DOHH2 (cell line): ENCODE measurements around the gene HDHD5.

Experiments
- H3F3A ChIP-seq: fragments of 200-600 bp; sonication (generic), shearing (Covaris generic); 2 replicates; pipeline ENCODE4 v1.6.0; 2016; ENCODE audit warnings: antibody characterized with exemption, mild to moderate bottlenecking; ENCODE audit not compliant: control insufficient read depth, insufficient read depth
- H3K27ac ChIP-seq: fragments of 200-600 bp; sonication (generic); 2 replicates; pipeline ENCODE4 v1.5.1; 2014; ENCODE audit warnings: low read depth, mild to moderate bottlenecking, low read length, moderate library complexity
- H3K27me3 ChIP-seq: fragments of 200-600 bp; sonication (generic); 2 replicates; pipeline ENCODE4 v1.6.1; 2014; ENCODE audit warnings: mild to moderate bottlenecking, low read length, mixed read lengths; ENCODE audit not compliant: control insufficient read depth
- H3K36me3 ChIP-seq: fragments of 200-600 bp; sonication (generic); 2 replicates; pipeline ENCODE4 v1.6.1; 2014; ENCODE audit warnings: mild to moderate bottlenecking, low read length, moderate library complexity, mixed read lengths; ENCODE audit not compliant: control insufficient read depth
- H3K4me1 ChIP-seq: fragments of 200-600 bp; sonication (generic); 2 replicates; pipeline ENCODE4 v1.6.1; 2014; ENCODE audit warnings: mild to moderate bottlenecking, low read length, mixed read lengths; ENCODE audit not compliant: control insufficient read depth
- H3K4me2 ChIP-seq: fragments of 200-600 bp; sonication (generic); 2 replicates; pipeline ENCODE4 v1.6.0; 2014; ENCODE audit warnings: mild to moderate bottlenecking, low read length, moderate library complexity
- H3K4me3 ChIP-seq: fragments of 200-600 bp; sonication (generic); 2 replicates; pipeline ENCODE4 v1.5.1; 2014; ENCODE audit warnings: mild to moderate bottlenecking, low read length, mixed read lengths
- H3K79me2 ChIP-seq: fragments of 200-600 bp; sonication (generic); 2 replicates; pipeline ENCODE4 v1.6.1; 2014; ENCODE audit warnings: mild to moderate bottlenecking, low read length, mixed read lengths; ENCODE audit not compliant: control insufficient read depth
- H3K9me2 ChIP-seq: fragments of 200-600 bp; sonication (generic); replicated peaks from 2 replicates; pipeline ENCODE4 v1.6.1; 2014; ENCODE audit warnings: mild to moderate bottlenecking, low read length, mixed read lengths; ENCODE audit not compliant: control insufficient read depth
- H3K9me3 ChIP-seq: fragments of 200-600 bp; sonication (generic); 2 replicates; pipeline ENCODE4 v1.6.1; 2014; ENCODE audit warnings: antibody characterized with exemption, low read length, mixed read lengths; ENCODE audit not compliant: control insufficient read depth, insufficient read depth
- H4K20me1 ChIP-seq: fragments of 200-600 bp; sonication (generic); 2 replicates; pipeline ENCODE4 v1.6.0; 2014; ENCODE audit warnings: low read depth, mild to moderate bottlenecking, antibody characterized with exemption, low read length, moderate library complexity; ENCODE audit not compliant: control insufficient read depth, insufficient read depth
- EZH2phosphoT487 ChIP-seq: fragments of 200-600 bp; sonication (generic); IDR thresholded peaks from 2 replicates; pipeline ENCODE4 v1.6.1; 2017; ENCODE audit warnings: borderline replicate concordance, mild to moderate bottlenecking, antibody characterized with exemption, low read length, moderate library complexity, mixed read lengths
- TF ChIP-seq, protein P1 (sequence below): fragments of 200-600 bp; sonication (generic); IDR thresholded peaks from one replicate; pipeline ENCODE4 v1.5.1; 2014; ENCODE audit warnings: antibody characterized with exemption, mild to moderate bottlenecking, low read depth, low read length; ENCODE audit not compliant: poor library complexity, severe bottlenecking

The HDHD5 gene

DNA sequence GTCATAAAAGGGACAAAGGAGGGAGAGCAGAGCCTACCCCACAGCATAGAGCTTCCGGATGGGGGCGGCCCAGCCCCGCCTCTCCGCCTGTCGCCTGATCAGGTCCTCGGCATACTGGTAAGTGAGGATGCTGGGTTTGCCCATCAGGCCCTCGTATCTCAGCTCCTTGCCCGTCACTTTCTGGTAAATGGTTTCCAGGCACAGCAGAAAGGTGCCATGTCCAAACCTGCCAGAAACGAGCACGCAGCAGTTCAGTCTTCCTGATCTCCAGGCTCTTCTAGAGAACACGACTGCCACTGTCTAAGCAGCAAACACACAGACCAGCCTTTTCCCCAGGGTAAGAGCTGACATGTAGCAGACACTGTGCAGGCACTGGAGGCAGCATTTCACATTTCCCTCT is 20.6 kb downstream of the HDHD5 start:
- Histone ChIP-seq H3K9me2 (no peaks in the 10 kb centered on the region), H3K9me3 (no peaks in the 10 kb centered on the region), H3K36me3 (peaks cover 56% of the 10 kb centered on the region), H3K27ac (no peak overlapping the region), H3K4me1 (peaks cover 2% of the 10 kb centered on the region), H3K4me3 (no peak overlapping the region), H3K79me2 (no peaks in the 10 kb centered on the region), H3K27me3 (no peaks in the 10 kb centered on the region), H3F3A (no peaks in the 10 kb centered on the region), H4K20me1 (no peaks in the 10 kb centered on the region), H3K4me2 (no peak overlapping the region)
- no peak for TF ChIP-seq EZH2phosphoT487
- TF ChIP-seq, protein P1, sequence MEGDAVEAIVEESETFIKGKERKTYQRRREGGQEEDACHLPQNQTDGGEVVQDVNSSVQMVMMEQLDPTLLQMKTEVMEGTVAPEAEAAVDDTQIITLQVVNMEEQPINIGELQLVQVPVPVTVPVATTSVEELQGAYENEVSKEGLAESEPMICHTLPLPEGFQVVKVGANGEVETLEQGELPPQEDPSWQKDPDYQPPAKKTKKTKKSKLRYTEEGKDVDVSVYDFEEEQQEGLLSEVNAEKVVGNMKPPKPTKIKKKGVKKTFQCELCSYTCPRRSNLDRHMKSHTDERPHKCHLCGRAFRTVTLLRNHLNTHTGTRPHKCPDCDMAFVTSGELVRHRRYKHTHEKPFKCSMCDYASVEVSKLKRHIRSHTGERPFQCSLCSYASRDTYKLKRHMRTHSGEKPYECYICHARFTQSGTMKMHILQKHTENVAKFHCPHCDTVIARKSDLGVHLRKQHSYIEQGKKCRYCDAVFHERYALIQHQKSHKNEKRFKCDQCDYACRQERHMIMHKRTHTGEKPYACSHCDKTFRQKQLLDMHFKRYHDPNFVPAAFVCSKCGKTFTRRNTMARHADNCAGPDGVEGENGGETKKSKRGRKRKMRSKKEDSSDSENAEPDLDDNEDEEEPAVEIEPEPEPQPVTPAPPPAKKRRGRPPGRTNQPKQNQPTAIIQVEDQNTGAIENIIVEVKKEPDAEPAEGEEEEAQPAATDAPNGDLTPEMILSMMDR, result no peak

DNA sequence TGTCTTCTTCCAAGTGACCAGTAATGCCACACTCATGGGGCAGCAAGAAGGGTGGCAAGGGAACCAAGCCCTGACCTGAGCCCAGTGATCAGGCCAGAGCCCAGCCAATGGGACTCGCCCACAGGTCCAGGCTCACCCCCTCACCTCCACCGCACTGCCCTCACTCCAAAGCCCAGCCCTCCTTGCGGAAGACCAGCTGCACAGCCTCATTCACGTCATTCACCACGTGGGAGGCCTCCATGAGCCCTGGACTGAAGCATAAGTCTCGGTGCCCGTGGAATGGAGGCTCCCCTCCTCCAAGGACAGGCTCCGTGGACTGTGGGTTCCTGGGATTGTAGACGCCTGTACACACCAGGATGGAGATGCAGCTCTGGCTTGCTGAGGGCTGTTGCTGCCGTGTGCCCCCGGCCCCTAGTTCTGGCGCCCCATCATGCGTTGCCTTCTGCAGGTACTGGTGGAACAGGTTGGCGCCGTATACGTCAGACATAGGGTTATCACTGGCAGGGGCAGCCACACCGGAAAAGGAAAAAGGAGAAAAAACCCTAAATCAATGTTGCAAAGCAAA is 21.1 kb downstream of the HDHD5 start:
- no peaks in the 10 kb centered on the region for H3K9me3 ChIP-seq
- H3K27ac ChIP-seq, result no peak overlapping the region
- no peak overlapping the region for H3K4me3 ChIP-seq
- no peaks in the 10 kb centered on the region for H3F3A ChIP-seq
- peaks cover 51% of the 10 kb centered on the region for H3K36me3 ChIP-seq
- H3K4me2 ChIP-seq, result no peak overlapping the region
- no peaks in the 10 kb centered on the region for H3K9me2 ChIP-seq
- H3K4me1 ChIP-seq, result peaks cover 8% of the 10 kb centered on the region
- H3K79me2 ChIP-seq, result no peaks in the 10 kb centered on the region
- no peaks in the 10 kb centered on the region for H3K27me3 ChIP-seq
- no peaks in the 10 kb centered on the region for H4K20me1 ChIP-seq
- no peak for TF ChIP-seq EZH2phosphoT487
- TF ChIP-seq, protein P1, result no peak

DNA sequence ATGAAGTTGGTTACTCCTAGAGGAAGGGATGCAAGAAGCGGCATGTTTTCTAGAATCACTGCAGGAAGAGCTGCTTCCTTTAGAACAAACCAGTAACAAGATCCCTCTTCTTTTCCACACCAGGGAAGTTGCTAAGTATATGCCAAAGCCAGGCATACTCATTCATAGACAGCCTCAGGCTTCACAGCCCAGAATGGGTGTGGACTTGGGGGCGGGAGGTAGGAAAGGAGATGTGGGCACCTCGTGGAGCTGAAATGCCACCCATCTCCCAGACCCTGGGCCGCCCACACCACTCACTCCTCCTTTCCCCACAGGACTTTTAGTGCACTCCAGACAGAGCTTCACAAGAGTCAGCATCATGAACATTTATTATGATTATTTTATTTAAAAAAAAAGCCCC is 21.9 kb downstream of the HDHD5 start:
- no peak overlapping the region for H3K27ac ChIP-seq
- H4K20me1 ChIP-seq, result no peaks in the 10 kb centered on the region
- no peaks in the 10 kb centered on the region for H3K9me3 ChIP-seq

More for the DNA sequence above, 21.9 kb downstream of the HDHD5 start:
- TF ChIP-seq, protein P1, result no peak
- TF ChIP-seq EZH2phosphoT487, result no peak
- Histone ChIP-seq H3K79me2 (no peaks in the 10 kb centered on the region), H3K36me3 (peaks cover 43% of the 10 kb centered on the region), H3F3A (no peaks in the 10 kb centered on the region), H3K4me3 (no peak overlapping the region), H3K4me2 (no peak overlapping the region), H3K4me1 (peaks cover 16% of the 10 kb centered on the region), H3K9me2 (no peaks in the 10 kb centered on the region), H3K27me3 (no peaks in the 10 kb centered on the region)
